ENCODE measurements around the gene MKI67.

The MKI67 gene

GRCh38 chr10:128081720-128082119 lies 44.5 kb downstream of the MKI67 start:
- no peak for DNase-seq

- DNase-seq = no peak
Observed at GRCh38 chr10:128081222-128081621, 45.0 kb downstream of the MKI67 start.

GRCh38 chr10:128080641-128081040 lies 45.6 kb downstream of the MKI67 start:
- no peak for DNase-seq

DNA sequence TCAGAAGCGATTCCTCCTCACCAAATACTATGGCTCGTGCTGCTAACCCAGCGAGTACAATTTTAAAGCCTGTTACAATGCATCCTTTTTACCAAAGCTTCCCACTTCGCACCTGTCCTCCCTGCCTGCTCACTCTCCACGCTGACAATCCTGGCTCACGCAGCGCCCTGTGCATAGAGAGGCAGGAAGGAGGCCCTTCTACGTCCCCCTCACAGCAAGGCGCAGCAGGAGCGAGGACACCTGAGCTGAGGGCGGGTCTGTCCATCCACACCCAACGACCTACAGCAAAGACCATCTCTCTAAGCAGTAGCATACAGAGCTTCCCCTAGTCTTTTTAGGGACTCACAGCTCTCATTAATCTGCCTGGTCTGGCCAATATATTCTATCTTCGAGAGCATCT lies 46.0 kb downstream of the MKI67 start:
- no peak for DNase-seq

- DNase-seq = peak; percentile 59
Observed at GRCh38 chr10:128078136-128078969, 47.9 kb downstream of the MKI67 start.

- DNase-seq = peak; percentile 18
Observed at GRCh38 chr10:128077155-128077875, 48.9 kb downstream of the MKI67 start.

DNA sequence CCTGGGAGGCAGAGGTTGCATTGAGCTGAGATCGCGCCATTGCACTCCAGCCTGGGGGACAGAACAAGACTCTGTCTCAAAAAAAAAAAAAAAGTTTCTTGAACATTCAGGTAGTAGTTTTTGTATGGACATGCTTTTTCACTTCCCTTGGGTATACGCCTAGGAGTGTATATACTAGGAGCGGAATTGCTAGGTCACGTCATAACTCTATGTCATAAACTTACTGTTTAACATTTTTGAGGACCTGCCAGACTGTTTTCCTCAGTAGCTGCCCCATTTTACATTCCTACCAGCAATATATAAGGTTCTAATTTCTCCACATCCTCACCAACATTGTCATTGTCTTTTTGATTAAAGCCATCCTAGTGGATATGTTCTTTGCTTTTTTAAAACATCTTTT lies 51.6 kb downstream of the MKI67 start:
- no peak for DNase-seq

DNA sequence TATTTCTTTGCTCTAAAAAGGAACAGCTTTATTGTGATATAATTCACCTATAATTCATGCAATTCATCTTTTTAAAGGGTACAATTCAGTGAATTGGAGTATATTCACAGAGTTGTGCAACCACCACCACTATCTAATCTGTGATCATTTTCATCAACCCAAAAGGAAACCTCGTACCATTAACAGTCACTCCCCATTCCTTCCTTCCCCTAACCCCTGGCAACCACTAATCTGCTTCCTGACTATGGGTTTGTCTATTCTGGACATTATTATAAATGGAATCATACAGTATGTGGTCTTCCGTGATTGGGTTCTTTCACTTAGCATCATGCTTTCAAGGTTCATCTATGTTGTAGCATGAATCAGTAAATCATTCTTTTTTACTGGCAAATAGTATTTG lies 52.3 kb downstream of the MKI67 start:
- no peak for DNase-seq

DNA sequence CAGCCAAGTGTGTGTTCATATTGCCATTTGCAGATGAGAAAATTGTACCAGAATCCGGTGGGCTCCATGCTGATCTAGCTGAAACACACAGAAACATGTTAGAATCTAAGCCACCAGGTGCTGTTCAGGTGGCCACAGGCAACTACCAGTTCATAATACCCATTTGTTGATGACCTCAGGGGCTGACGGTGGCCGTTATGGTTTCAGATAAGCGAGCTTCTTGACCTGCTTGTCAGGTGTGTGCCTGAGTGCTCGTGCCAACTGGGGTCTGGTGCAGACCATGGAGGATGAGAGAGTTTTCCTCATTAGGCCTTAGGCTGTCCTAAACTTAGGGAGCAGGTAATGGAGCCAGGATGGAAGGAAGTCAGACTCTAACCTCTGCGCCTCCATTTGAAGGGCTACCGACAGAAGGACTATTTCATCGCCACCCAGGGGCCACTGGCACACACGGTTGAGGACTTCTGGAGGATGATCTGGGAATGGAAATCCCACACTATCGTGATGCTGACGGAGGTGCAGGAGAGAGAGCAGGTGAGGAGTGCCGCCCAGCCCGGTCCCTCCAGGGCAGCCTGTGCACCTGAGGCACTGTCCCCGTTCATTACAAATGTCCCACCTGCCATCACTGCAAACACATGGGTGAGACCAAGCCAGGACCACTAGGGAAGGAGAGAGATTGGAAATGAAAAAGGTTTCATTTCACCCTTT lies 53.1 kb downstream of the MKI67 start:
- no peak for DNase-seq

- no peak for DNase-seq
Observed at GRCh38 chr10:128072046-128072445, 54.2 kb downstream of the MKI67 start.

DNA sequence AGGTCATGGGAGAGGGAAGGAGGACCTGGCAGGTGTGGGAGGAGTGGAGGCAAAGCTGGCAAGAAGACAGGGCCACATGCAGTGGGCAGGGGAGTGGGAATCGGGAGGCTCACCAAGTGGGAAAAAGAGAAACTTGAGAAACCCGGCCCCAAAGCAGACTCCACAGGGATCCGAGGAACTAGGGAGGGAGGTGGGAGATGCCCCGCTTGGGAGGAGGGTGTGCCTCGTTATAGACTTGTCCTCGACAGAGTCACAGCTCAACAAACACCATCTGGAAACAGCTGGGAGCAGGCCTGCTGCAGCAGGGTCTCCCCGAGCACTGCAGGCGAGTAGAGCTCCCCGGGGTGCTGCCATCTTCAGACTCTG lies 54.8 kb downstream of the MKI67 start:
- no peak for DNase-seq

- no peak for DNase-seq
Observed at GRCh38 chr10:128070721-128071416, 55.4 kb downstream of the MKI67 start.

GRCh38 chr10:128070161-128070560 lies 56.1 kb downstream of the MKI67 start:
- no peak for DNase-seq

GRCh38 chr10:128069351-128070051 lies 56.7 kb downstream of the MKI67 start:
- peak; percentile 86 for DNase-seq

GRCh38 chr10:128068398-128069285 lies 57.6 kb downstream of the MKI67 start:
- DNase-seq = peak; percentile 70

DNA sequence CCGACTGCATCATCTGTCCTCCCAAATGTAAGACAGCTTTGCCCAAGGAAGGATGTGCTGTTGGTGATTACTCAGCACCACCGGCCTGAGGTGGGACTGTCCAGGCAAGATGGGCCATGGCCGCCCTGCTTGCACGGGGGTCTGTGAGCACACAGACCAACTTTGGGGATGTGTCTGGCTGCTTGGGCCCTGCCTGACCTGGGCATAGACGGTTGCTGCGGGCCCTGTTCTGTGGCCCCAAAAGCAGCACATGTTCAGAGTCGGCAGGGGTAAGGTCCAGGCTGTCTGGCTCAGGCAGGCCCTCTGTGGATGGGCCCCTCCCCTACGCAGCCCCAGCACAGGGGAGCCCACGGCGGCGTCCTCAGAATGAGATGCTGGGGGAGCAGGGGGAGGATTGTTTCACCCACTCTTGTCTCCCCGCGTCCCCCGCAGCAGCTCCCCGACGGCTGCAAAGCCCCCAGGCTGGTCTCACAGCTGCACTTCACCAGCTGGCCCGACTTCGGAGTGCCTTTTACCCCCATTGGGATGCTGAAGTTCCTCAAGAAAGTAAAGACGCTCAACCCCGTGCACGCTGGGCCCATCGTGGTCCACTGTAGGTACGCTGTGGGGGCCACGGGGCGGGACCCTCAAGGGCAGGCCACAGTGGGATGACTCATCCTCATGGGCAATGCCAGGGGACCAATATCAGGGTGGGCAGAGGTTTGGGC lies 58.4 kb downstream of the MKI67 start:
- no peak for DNase-seq

DNA sequence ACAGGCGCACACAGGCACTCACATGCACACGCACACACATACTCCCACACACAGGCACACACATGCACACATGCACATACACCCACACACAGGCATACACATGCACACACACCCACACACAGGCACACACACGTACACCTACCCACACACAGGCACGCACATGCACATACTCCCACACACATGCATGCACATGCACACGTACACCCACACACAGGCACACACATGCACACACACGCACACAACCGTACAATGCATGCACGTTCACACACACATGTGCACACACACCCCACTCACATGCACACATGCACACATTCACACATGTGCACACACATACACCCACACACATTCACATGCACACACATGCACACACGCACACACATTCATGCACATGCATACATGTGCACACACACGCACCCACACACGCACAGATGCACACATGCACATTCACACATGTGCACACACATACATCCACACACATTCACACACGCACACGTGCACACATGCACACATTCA lies 59.3 kb downstream of the MKI67 start:
- no peak for DNase-seq

GRCh38 chr10:128065881-128066534 lies 60.2 kb downstream of the MKI67 start:
- DNase-seq = no peak

DNA sequence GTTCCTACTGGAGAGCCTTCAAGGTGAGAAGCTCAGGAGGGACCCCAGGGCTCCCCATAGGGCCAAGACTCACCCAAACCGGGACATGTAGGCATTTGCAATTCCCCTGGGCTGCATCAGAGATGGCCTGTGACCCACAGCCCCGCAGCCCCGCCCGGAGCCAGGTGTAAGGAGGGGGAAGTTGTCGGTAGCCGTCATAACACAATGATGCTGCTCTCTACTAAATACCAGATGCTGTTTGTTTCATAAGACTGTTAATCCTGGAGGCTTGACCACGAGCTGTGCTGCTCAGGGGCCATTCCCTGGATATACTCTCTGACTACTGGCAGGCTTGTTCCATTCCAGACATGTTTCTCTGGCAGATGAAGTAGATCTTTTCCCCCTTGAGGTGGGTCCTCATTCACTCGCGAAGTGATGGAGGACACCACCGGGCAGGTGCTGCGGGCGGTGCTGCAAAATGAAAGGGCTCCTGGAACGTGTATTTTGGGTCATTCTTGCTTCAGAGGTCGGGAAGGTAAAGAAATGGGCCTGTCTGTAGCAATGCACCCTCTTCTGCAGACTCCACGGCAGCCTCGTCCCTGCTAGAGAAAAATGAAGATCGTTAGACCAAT lies 61.1 kb downstream of the MKI67 start:
- DNase-seq = no peak
